ENCODE data around the gene ZNF217.
"Not testable (repeated sequence)": the region's sequence is repeated elsewhere in the genome, so short reads cannot be mapped to it uniquely, and the experiment has no call there.

Gene ZNF217

DNA sequence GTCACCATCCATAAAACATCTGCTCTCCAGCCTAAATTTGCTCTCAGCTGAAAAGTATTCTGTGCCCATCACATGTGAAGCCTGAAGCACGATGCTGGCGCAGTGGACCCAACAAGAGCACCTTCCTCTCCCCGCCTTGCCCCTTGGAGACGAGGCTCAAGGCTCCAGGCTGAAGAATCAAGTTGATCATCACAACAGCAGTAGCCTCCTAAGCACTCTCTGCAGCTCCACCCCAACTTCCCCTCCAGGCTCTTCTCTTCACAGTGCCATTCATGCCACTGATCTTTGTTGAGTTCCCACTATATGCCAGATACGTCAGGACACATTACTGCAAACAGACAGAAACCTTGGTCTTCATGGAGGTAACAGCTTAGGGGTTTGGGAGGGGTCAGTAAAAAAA lies 41.6 kb upstream of the ZNF217 start:
- TF ChIP-seq, protein P1, sequence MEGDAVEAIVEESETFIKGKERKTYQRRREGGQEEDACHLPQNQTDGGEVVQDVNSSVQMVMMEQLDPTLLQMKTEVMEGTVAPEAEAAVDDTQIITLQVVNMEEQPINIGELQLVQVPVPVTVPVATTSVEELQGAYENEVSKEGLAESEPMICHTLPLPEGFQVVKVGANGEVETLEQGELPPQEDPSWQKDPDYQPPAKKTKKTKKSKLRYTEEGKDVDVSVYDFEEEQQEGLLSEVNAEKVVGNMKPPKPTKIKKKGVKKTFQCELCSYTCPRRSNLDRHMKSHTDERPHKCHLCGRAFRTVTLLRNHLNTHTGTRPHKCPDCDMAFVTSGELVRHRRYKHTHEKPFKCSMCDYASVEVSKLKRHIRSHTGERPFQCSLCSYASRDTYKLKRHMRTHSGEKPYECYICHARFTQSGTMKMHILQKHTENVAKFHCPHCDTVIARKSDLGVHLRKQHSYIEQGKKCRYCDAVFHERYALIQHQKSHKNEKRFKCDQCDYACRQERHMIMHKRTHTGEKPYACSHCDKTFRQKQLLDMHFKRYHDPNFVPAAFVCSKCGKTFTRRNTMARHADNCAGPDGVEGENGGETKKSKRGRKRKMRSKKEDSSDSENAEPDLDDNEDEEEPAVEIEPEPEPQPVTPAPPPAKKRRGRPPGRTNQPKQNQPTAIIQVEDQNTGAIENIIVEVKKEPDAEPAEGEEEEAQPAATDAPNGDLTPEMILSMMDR (conservative IDR thresholded peaks at IDR 0.05; ENCODE audit: control insufficient read depth, insufficient read depth, low read depth, low read length), result no peak
- no peak for DNase-seq (ENCODE audit: low read depth)

DNA sequence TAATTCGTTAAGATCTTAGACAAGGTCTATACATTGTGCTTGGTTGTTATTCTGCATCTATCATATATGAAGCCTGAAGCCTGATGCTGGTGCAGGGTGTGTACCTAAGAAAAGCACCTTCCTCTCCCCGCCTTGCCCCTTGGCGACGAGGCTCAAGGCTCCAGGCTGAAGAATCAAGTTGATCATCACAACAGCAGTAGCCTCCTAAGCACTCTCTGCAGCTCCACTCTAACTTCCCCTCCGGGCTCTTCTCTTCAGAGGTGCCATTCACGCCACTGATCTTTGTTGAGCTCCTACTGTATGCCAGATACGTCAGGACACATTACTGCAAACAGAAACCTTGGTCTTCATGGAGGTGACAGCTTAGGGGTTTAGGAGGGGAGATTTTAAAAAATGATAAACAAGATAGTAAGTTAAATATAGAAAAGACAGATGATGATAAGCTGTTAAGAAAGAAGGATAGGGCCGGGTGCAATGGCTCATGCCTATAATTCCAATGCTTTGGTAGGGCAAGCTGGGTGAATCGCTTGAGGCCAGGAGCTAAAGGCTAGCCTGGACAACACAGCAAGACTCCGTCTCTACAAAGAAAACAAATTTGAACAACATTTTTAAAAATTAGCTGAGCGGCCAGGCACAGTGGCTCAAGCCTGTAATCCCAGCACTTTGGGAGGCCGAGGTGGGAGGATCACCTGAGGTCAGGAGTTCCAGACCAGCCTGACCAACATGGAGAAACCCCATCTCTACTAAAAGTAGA lies 38.4 kb upstream of the ZNF217 start:
- no peak overlapping the region for H3K4me3 ChIP-seq (ENCODE audit: control insufficient read depth, low read depth, low read length)
- TF ChIP-seq, protein P1 (conservative IDR thresholded peaks at IDR 0.05; ENCODE audit: control insufficient read depth, insufficient read depth, low read depth, low read length), result no peak
- DNase-seq (ENCODE audit: low read depth), result no peak

More for the DNA sequence above, 41.6 kb upstream of the ZNF217 start:
- H3K4me3 ChIP-seq (ENCODE audit: control insufficient read depth, low read depth, low read length), result no peak overlapping the region

DNA sequence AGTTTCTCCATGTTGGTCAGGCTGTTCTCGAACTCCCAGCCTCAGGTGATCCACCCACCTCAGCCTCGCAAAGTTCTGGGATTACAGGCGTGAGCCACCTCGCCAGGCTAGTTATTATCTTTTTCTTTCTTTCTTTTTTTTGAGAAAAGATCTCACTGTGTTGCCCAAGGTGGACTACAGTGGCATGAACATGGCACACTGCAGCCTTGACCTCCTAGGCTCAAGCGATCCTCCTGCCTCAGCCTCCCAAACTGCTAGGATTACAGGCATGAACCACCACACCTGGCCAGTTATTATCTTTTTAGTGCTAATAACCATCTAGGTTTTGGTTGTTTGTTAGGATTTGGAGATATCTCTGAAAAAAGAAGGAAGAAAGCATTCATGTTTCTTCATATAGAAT lies 35.8 kb upstream of the ZNF217 start:
- DNase-seq (ENCODE audit: low read depth), result no peak
- no peak overlapping the region for H3K4me3 ChIP-seq (ENCODE audit: control insufficient read depth, low read depth, low read length)
- TF ChIP-seq, protein P1 (conservative IDR thresholded peaks at IDR 0.05; ENCODE audit: control insufficient read depth, insufficient read depth, low read depth, low read length), result no peak

DNA sequence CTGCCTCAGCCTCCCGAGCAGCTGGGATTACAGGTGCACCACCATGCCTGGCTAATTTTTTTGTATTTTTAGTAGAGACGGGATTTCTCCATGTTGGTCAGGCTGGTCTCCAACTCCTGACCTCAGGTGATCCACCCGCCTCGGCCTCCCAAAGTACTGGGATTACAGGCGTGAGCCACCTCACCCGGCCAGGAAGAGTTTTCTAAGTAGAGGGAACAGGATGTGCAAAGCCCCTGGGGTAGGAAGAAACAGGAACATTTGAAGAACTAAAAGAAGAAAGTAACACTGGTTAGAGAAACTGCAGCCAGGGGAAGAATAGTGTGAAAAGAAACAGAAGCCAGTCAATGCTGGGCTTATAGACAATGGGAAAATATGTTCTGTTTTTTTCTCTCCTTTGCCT lies 35.1 kb upstream of the ZNF217 start:
- not testable (repeated sequence) for H3K4me3 ChIP-seq (ENCODE audit: control insufficient read depth, low read depth, low read length); DNase-seq (ENCODE audit: low read depth)

DNA sequence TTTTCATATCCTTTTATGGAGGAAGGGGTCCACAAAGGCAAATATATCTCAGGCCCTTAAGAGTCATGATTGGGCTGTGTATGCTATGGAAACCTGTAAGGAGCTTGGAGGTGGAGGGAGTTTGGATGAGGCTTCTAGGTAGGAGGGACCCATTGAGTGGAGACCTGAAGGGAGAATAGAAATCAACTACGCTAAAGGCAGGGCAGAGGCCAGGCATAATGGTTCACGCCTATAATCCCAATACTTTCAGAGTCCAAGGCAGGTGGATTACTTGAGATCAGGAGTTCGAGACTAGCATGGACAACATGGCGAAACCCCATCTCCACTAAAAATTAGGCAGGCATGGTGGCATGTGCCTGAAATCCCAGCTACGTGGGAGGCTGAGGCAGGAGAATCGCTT lies 34.4 kb upstream of the ZNF217 start:
- H3K4me3 ChIP-seq (ENCODE audit: control insufficient read depth, low read depth, low read length), result no peak overlapping the region
- DNase-seq (ENCODE audit: low read depth), result no peak
- TF ChIP-seq, protein P1 (conservative IDR thresholded peaks at IDR 0.05; ENCODE audit: control insufficient read depth, insufficient read depth, low read depth, low read length), result no peak

DNA sequence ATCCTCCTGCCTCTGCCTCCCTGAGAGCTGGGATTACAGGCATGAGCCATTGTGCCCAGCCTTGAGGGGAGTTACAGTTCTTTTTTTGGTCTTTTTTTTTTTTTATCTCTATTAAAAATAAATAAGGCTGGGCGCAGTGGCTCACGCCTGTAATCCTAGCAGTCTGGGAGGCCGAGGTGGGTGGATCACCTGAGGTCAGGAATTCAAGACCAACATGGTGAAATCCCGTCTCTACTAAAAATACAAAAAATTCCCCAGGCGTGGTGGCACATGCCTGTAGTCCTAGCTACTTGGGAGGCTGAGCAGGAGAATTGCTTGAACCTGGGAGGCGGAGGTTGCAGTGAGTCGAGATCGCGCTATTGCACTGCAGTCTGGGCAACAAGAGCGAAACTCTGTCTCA lies 33.4 kb upstream of the ZNF217 start:
- DNase-seq (ENCODE audit: low read depth); H3K4me3 ChIP-seq (ENCODE audit: control insufficient read depth, low read depth, low read length): not testable (repeated sequence)

DNA sequence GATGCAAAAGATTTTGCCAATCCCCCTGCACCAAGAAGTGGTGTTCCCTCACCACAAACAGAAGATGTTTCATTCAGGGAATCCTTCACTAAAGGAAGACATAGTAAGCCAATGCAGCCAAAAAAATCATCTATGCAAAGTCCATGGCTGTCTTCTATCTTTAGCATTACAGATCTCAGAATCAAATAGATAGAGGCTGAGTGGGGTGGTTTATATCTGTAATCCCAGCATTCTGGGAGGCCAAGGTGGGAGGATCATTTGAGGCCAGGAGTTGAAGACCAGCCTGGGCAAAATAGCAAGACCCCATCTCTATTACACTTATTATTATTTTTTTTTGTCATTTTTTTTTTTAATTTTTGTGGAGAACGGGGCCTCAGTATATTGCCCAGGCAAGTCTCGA lies 32.9 kb upstream of the ZNF217 start:
- no peak for DNase-seq (ENCODE audit: low read depth)
- TF ChIP-seq, protein P1 (conservative IDR thresholded peaks at IDR 0.05; ENCODE audit: control insufficient read depth, insufficient read depth, low read depth, low read length), result no peak
- no peak overlapping the region for H3K4me3 ChIP-seq (ENCODE audit: control insufficient read depth, low read depth, low read length)

Measured in fibroblast of mammary gland (primary cell).